BJ (cell line): ENCODE results near the gene COASY. TPM values are rescaled to one million over a fixed set of nuclear protein-coding genes. Genes with fewer than 3 reads are reported as not detected.

ENCODE experiments used
- CTCF ChIA-PET: fragments of 350-600 bp; formaldehyde crosslinking; extraction: SDS; loops from one replicate; lab custom pipeline; 2021; ENCODE audit warnings: antibody characterized with exemption, inconsistent platforms; lab: Yijun Ruan, JAX
- POLR2A ChIA-PET: fragments of 300-600 bp; sonication (Branson Sonifier 250); formaldehyde crosslinking; extraction: SDS; loops from one replicate; lab custom pipeline; 2021; ENCODE audit warnings: antibody characterized with exemption; lab: Charles Lee
- DNase-seq: peaks from one replicate; pipeline ENCODE4 v3.0.0-alpha.2; 2011; ENCODE audit warnings: low read depth
- H3K27me3 ChIP-seq: 2 replicates; pipeline ENCODE4 v1.6.0; 2011; ENCODE audit warnings: low read length; ENCODE audit not compliant: control insufficient read depth, insufficient read depth
- H3K36me3 ChIP-seq: 2 replicates; pipeline ENCODE4 v1.5.1; 2011; ENCODE audit warnings: low read length; ENCODE audit not compliant: control insufficient read depth, insufficient read depth
- H3K4me3 ChIP-seq: 2 replicates; pipeline ENCODE4 v1.5.1; 2011; ENCODE audit warnings: low read depth, mild to moderate bottlenecking, control low read depth, low read length
- CTCF ChIP-seq: IDR thresholded peaks from 2 replicates; pipeline ENCODE4 v1.5.1; 2011; ENCODE audit warnings: low read depth, mild to moderate bottlenecking, control low read depth, inconsistent platforms, low read length, moderate library complexity; ENCODE audit not compliant: insufficient read depth
- polyA plus RNA-seq: library from polyadenylated mRNA; depleted of rRNA; stranded (reverse); fragments of >200 nt; gene quantifications from 2 replicates; pipeline ENCODE4 v1.2.3, GENCODE V29; 2011

The COASY gene
- polyA plus RNA-seq, 1 experiment, result 41.5 TPM

DNA sequence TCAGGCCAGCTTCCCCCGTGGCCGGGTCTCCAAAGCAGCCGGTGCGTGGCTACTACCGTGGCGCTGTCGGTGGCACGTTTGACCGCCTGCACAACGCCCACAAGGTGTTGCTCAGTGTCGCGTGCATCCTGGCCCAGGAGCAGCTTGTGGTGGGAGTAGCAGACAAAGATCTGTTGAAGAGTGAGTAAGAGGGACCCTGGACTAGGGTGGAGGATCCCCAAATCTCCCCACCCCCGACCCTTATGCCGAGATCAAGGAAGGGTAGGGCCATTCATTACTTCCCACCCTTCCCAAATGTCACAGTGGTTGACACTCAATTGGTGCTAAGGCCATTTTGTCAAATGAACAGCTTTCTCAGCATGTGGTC, 1.2 kb downstream of the COASY start:
- Histone ChIP-seq H3K27me3 (no peaks in the 10 kb centered on the region), H3K36me3 (peaks cover 21% of the 10 kb centered on the region), H3K4me3 (peak overlapping the region; percentile 83)
- CTCF ChIA-PET, result interaction anchor here (0.7 kb wide), 1 partner anchor 117 kb away, joined by 3 read pairs; no protein-coding TSS in a partner anchor
- DNase-seq, result no peak
- POLR2A ChIA-PET, result no interaction called here
- no peak for TF ChIP-seq CTCF

DNA sequence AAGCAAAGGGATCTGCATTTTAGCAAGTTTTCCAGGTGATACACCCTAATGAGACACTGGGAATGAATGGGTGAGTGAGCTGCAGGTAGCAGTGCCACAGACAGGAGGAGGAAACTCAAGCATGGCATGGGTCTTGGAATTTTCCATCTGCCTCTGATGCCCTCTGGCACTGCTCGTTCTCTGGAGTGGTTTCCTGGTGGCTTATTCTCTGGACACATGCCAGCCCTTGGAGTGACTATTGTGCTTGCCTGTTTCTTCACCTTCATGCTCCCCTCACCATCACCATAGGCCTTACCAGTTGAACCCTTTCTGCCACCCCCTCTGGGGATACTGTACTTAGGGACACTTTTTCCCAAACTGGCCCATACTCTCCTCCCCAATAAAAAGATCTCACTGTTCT, 1.6 kb downstream of the COASY start:
- ChIA-PET POLR2A (no interaction called here), CTCF (interaction anchor here (0.7 kb wide), 1 partner anchor 117 kb away, joined by 3 read pairs; no protein-coding TSS in a partner anchor)
- Histone ChIP-seq H3K27me3 (no peaks in the 10 kb centered on the region), H3K36me3 (peaks cover 22% of the 10 kb centered on the region), H3K4me3 (no peak overlapping the region)
- DNase-seq, result no peak
- TF ChIP-seq CTCF, result no peak

- no peak for DNase-seq
- POLR2A ChIA-PET, result no interaction called here
- Histone ChIP-seq H3K27me3 (no peaks in the 10 kb centered on the region), H3K4me3 (no peak overlapping the region), H3K36me3 (peaks cover 26% of the 10 kb centered on the region)
- no peak for TF ChIP-seq CTCF
- CTCF ChIA-PET, result interaction anchor here (0.7 kb wide), 1 partner anchor 117 kb away, joined by 3 read pairs; no protein-coding TSS in a partner anchor
Measured at GRCh38 chr17:42563950-42564349, 2.0 kb downstream of the COASY start.

GRCh38 chr17:42564815-42565522, 3.0 kb downstream of the COASY start:
- H3K36me3 ChIP-seq, result peaks cover 34% of the 10 kb centered on the region
- no peaks in the 10 kb centered on the region for H3K27me3 ChIP-seq
- CTCF ChIA-PET, result interaction anchor here (0.9 to 1.2 kb wide), 2 partner anchors 13 to 115 kb away, joined by 4 read pairs; no protein-coding TSS in a partner anchor
- POLR2A ChIA-PET, result no interaction called here
- DNase-seq, result no peak
- TF ChIP-seq CTCF, result no peak
- H3K4me3 ChIP-seq, result no peak overlapping the region

DNA sequence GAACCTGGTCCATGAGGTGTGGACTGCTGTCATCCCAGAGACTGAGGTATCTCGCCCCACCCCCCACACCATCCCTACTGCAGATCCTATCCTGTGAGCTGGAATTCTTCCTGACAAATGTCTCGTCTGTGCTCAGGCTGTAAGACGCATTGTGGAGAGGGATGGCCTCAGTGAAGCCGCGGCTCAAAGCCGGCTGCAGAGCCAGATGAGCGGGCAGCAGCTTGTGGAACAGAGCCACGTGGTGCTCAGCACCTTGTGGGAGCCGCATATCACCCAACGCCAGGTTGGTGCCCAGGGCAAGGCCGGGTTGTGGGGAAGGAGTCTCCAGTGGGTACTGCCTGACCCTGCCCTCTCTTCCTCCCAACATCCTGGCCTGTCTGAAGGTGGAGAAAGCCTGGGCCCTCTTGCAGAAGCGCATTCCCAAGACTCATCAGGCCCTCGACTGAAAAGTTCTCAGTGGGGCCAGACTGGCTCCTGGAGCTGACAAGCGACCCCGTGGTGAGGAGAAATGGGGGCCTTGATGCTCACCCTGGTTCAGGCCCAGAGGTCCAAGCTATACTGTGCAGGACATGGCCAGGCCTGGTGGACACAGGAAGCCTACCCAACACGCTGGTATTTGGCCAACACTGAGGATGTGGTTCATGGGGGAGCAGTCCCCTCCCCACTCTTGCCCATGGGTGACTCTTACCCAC, 3.7 kb downstream of the COASY start:
- Histone ChIP-seq H3K4me3 (no peak overlapping the region), H3K27me3 (no peaks in the 10 kb centered on the region), H3K36me3 (peaks cover 36% of the 10 kb centered on the region)
- no peak for DNase-seq
- ChIA-PET CTCF (interaction anchor here (0.7 to 1.2 kb wide), 2 partner anchors 13 kb away, joined by 3 to 4 read pairs; no protein-coding TSS in a partner anchor), POLR2A (no interaction called here)
- TF ChIP-seq CTCF, result no peak
